ENCODE measurements around the gene C17orf50.

The C17orf50 gene

GRCh38 chr17:35725802-35726126 lies 34.9 kb upstream of the C17orf50 start:
- WGBS, 2 experiments = 67 to 85% methylated on average over 2 of the region's 2 CpGs
- Histone ChIP-seq H3K27me3 (ENCODE audit: control insufficient read depth, insufficient read depth, low read length, poor library complexity, severe bottlenecking) (no peaks in the 10 kb centered on the region), H3K27ac (ENCODE audit: insufficient read depth, low read depth, low read length, poor library complexity, severe bottlenecking) (no peak overlapping the region), H3K36me3 (ENCODE audit: control insufficient read depth, insufficient read depth, low read length) (peaks cover 14% of the 10 kb centered on the region), H3K4me3 (ENCODE audit: insufficient read depth, low read depth, low read length) (no peak overlapping the region), H3K4me1 (ENCODE audit: control insufficient read depth, insufficient read depth, low read length) (peaks cover 37% of the 10 kb centered on the region), H3K9me3 (ENCODE audit: control insufficient read depth, low read length) (no peaks in the 10 kb centered on the region)

GRCh38 chr17:35726127-35726952 lies 34.3 kb upstream of the C17orf50 start:
- H3K4me1 ChIP-seq (ENCODE audit: control insufficient read depth, insufficient read depth, low read length) = peaks cover 42% of the 10 kb centered on the region
- H3K9me3 ChIP-seq (ENCODE audit: control insufficient read depth, low read length) = no peaks in the 10 kb centered on the region
- WGBS, 2 experiments = 19 to 23% methylated on average over 4 to 5 of the region's 6 CpGs
- no peak overlapping the region for H3K27ac ChIP-seq (ENCODE audit: insufficient read depth, low read depth, low read length, poor library complexity, severe bottlenecking)
- no peak overlapping the region for H3K4me3 ChIP-seq (ENCODE audit: insufficient read depth, low read depth, low read length)
- H3K27me3 ChIP-seq (ENCODE audit: control insufficient read depth, insufficient read depth, low read length, poor library complexity, severe bottlenecking) = no peaks in the 10 kb centered on the region
- H3K36me3 ChIP-seq (ENCODE audit: control insufficient read depth, insufficient read depth, low read length) = peaks cover 14% of the 10 kb centered on the region

- H3K9me3 ChIP-seq (ENCODE audit: control insufficient read depth, low read length) = no peaks in the 10 kb centered on the region
- H3K4me3 ChIP-seq (ENCODE audit: insufficient read depth, low read depth, low read length) = no peak overlapping the region
- peaks cover 43% of the 10 kb centered on the region for H3K4me1 ChIP-seq (ENCODE audit: control insufficient read depth, insufficient read depth, low read length)
- peaks cover 14% of the 10 kb centered on the region for H3K36me3 ChIP-seq (ENCODE audit: control insufficient read depth, insufficient read depth, low read length)
- WGBS, 2 experiments = 83 to 88% methylated on average over 5 of the region's 5 CpGs
- H3K27me3 ChIP-seq (ENCODE audit: control insufficient read depth, insufficient read depth, low read length, poor library complexity, severe bottlenecking) = no peaks in the 10 kb centered on the region
- no peak overlapping the region for H3K27ac ChIP-seq (ENCODE audit: insufficient read depth, low read depth, low read length, poor library complexity, severe bottlenecking)
Observed at GRCh38 chr17:35726953-35727460, 33.7 kb upstream of the C17orf50 start.

DNA sequence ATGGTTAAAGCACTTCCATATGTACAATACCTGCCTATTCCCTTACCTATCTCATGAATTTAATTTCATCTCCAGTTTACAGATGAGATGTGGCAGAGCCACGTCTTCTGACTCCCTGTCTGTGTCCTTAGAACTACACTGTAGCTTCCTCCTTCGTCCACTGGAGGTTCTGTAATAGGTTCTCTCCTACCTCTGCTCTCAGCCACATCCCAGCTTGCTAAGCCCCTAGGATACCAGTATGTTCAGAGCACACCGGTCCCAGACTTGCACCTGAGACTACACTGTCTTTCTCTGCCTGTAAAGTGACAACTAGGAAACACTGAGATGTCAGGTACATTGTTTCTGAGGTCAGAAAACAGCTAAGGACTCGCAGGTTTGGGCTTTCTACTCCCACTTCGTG lies 33.1 kb upstream of the C17orf50 start:
- H3K27me3 ChIP-seq (ENCODE audit: control insufficient read depth, insufficient read depth, low read length, poor library complexity, severe bottlenecking) = no peaks in the 10 kb centered on the region
- H3K9me3 ChIP-seq (ENCODE audit: control insufficient read depth, low read length) = no peaks in the 10 kb centered on the region
- H3K27ac ChIP-seq (ENCODE audit: insufficient read depth, low read depth, low read length, poor library complexity, severe bottlenecking) = no peak overlapping the region
- H3K4me1 ChIP-seq (ENCODE audit: control insufficient read depth, insufficient read depth, low read length) = peaks cover 45% of the 10 kb centered on the region
- H3K36me3 ChIP-seq (ENCODE audit: control insufficient read depth, insufficient read depth, low read length) = peaks cover 14% of the 10 kb centered on the region
- WGBS, 2 experiments = 93 to 94% methylated on average over 5 of the region's 5 CpGs
- H3K4me3 ChIP-seq (ENCODE audit: insufficient read depth, low read depth, low read length) = no peak overlapping the region

DNA sequence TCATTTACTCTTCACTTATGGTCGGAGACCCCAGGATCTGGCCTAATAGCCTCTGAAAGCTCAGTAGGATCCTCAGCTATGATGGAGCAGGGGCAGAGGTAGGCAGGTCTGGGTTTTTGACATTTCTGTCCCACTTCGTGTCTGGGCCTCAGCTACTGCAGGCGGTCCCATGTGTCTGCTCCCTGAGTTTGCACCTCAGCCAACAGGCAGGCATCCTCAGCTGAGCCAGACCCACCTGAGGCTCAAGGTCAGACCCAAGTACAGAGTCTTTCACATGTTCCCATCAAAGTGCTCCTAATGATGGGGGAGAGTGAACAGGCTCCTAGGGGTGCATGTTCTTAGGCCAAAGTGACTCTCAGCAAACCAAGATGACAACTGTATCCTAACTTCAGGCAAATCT lies 32.1 kb upstream of the C17orf50 start:
- Histone ChIP-seq H3K27me3 (ENCODE audit: control insufficient read depth, insufficient read depth, low read length, poor library complexity, severe bottlenecking) (no peaks in the 10 kb centered on the region), H3K4me3 (ENCODE audit: insufficient read depth, low read depth, low read length) (no peak overlapping the region), H3K9me3 (ENCODE audit: control insufficient read depth, low read length) (no peaks in the 10 kb centered on the region), H3K27ac (ENCODE audit: insufficient read depth, low read depth, low read length, poor library complexity, severe bottlenecking) (no peak overlapping the region), H3K36me3 (ENCODE audit: control insufficient read depth, insufficient read depth, low read length) (peaks cover 12% of the 10 kb centered on the region), H3K4me1 (ENCODE audit: control insufficient read depth, insufficient read depth, low read length) (peaks cover 47% of the 10 kb centered on the region)
- 92% methylated on average over 3 of the region's 3 CpGs for WGBS, 2 experiments

GRCh38 chr17:35729405-35729833 lies 31.3 kb upstream of the C17orf50 start:
- Histone ChIP-seq H3K4me3 (ENCODE audit: insufficient read depth, low read depth, low read length) (no peak overlapping the region), H3K9me3 (ENCODE audit: control insufficient read depth, low read length) (no peaks in the 10 kb centered on the region), H3K4me1 (ENCODE audit: control insufficient read depth, insufficient read depth, low read length) (peaks cover 47% of the 10 kb centered on the region), H3K27me3 (ENCODE audit: control insufficient read depth, insufficient read depth, low read length, poor library complexity, severe bottlenecking) (no peaks in the 10 kb centered on the region), H3K27ac (ENCODE audit: insufficient read depth, low read depth, low read length, poor library complexity, severe bottlenecking) (no peak overlapping the region), H3K36me3 (ENCODE audit: control insufficient read depth, insufficient read depth, low read length) (peaks cover 4% of the 10 kb centered on the region)
- WGBS, 2 experiments = 13 to 20% methylated on average over 4 of the region's 4 CpGs

- Histone ChIP-seq H3K27me3 (ENCODE audit: control insufficient read depth, insufficient read depth, low read length, poor library complexity, severe bottlenecking) (no peaks in the 10 kb centered on the region), H3K36me3 (ENCODE audit: control insufficient read depth, insufficient read depth, low read length) (no peaks in the 10 kb centered on the region), H3K4me1 (ENCODE audit: control insufficient read depth, insufficient read depth, low read length) (peaks cover 43% of the 10 kb centered on the region), H3K9me3 (ENCODE audit: control insufficient read depth, low read length) (no peaks in the 10 kb centered on the region), H3K4me3 (ENCODE audit: insufficient read depth, low read depth, low read length) (no peak overlapping the region), H3K27ac (ENCODE audit: insufficient read depth, low read depth, low read length, poor library complexity, severe bottlenecking) (no peak overlapping the region)
- 84 to 85% methylated on average over 10 of the region's 10 CpGs for WGBS, 2 experiments
Observed at GRCh38 chr17:35730400-35731005, 30.2 kb upstream of the C17orf50 start.

DNA sequence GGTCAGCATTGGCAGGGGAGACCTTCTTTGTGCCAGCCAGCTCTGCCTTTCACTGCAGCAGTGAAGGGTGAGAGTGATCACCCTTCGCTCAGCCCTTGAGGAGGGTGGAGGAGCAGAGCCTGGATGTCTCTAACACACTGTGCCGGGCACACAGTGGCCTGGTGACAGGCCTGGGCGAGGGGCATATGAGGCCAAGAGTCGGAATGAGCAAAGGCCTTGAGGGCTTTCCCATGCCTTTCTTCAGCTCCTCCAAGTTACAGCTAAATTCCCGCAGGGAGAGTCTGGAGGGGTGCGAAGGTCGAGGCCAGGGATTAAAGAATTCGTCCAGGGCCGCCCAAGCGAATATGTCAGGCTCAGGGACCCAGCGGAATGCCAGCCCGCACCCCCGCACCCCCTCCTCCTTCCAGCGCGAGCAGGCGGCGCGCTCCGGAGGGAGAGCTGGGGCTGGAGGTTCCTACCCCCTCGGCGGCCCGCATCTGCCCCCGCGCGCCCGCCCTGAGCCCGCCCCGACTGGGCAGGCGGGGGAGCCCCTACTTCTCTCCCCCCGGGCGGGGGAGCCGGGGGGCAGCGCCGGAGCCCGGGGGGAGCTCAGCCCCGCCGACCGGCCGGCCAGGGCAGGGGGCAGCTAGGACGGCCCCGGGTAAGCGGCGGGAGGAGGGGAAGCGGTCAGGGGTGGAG lies 29.3 kb upstream of the C17orf50 start, which contains the start of gene RASL10B:
TSS of gene RASL10B (plus strand) at position 401 of the 678 bp plus-strand sequence. CDS start 3,546 bp downstream, outside the sequence.
- Histone ChIP-seq H3K4me3 (ENCODE audit: insufficient read depth, low read depth, low read length) (peak within 1 kb of the TSS; percentile 71), H3K9me3 (ENCODE audit: control insufficient read depth, low read length) (no peaks in the 10 kb centered on the region), H3K4me1 (ENCODE audit: control insufficient read depth, insufficient read depth, low read length) (peaks cover 35% of the 10 kb centered on the region), H3K27ac (ENCODE audit: insufficient read depth, low read depth, low read length, poor library complexity, severe bottlenecking) (no peak within 1 kb of the TSS), H3K36me3 (ENCODE audit: control insufficient read depth, insufficient read depth, low read length) (no peaks in the 10 kb centered on the region), H3K27me3 (ENCODE audit: control insufficient read depth, insufficient read depth, low read length, poor library complexity, severe bottlenecking) (no peaks in the 10 kb centered on the region)
- WGBS, 2 experiments = 4% methylated on average over 31 to 44 of the region's 44 CpGs

DNA sequence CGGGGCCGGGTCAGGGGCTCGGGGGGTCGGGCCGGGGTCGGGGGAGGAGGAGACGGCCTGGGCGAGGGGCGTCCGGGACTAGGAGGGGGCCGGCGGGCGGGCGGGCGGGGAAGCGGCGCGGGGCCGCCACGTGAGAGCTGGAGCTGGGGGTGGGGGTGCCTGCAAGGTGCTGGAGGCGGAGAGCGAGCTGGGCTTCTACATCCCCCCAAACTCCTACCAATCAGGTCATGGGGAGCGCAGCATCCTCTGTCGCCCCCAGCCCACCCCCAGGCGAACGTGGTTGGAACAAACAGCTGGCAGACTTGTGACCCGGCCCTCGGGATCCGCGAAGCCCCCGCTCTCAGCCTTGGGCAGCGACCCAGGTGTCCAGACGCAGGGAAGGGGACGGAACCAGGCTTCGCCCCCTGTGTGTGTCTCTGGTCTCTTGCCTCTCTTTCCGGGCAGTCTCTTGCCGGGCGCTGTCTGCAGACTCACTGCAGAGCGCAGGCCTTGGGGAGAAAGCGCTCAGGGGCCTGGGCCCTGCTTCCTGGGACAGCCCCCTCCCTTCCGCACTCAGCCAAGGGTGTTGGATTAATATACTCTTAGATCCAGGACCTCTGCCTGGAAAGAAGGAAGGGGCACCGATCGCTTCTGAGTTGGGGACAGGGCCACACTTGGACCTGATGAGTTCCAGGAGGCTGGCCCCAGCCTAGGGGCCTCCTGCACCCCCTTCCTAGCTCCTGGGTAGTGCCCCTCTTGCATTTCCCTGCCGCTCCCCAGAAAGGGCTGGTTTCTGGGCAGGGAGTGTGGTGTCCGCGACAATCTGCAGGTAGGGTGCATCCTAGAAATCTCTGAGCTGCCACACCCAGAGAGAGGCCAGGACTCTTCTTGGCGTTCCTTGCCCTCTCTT lies 28.5 kb upstream of the C17orf50 start:
- 3 to 6% methylated on average over 26 to 47 of the region's 47 CpGs for WGBS, 2 experiments

More for the DNA sequence above, 28.5 kb upstream of the C17orf50 start:
- peaks cover 28% of the 10 kb centered on the region for H3K4me1 ChIP-seq (ENCODE audit: control insufficient read depth, insufficient read depth, low read length)
- no peaks in the 10 kb centered on the region for H3K27me3 ChIP-seq (ENCODE audit: control insufficient read depth, insufficient read depth, low read length, poor library complexity, severe bottlenecking)
- H3K4me3 ChIP-seq (ENCODE audit: insufficient read depth, low read depth, low read length) = peak overlapping the region; percentile 71
- H3K9me3 ChIP-seq (ENCODE audit: control insufficient read depth, low read length) = no peaks in the 10 kb centered on the region
- no peaks in the 10 kb centered on the region for H3K36me3 ChIP-seq (ENCODE audit: control insufficient read depth, insufficient read depth, low read length)
- H3K27ac ChIP-seq (ENCODE audit: insufficient read depth, low read depth, low read length, poor library complexity, severe bottlenecking) = no peak overlapping the region
